ENCODE measurements around the gene MAPKBP1. TPM values are rescaled to one million over a fixed set of nuclear protein-coding genes. Genes with fewer than 3 reads are reported as not detected.

MAPKBP1 gene
- total RNA-seq, 4 donors from 2014 or later: 18.4 to 37.6 (median 29.8) TPM

GRCh38 chr15:41811432-41812195 is 37.3 kb downstream of the MAPKBP1 start:
- H3K27me3 ChIP-seq: no peaks in the 10 kb centered on the region
- peaks cover 5 to 43% (median 18%) of the 10 kb centered on the region in 3 donors for H3K4me1 ChIP-seq
- H3K4me3 ChIP-seq: no peak overlapping the region
- intact Hi-C loops (cut with DNase I): loop anchor here (2.0 kb wide), 1 partner anchor 37 kb away; the partner anchor contains the start of gene MAPKBP1
- 7 to 29% methylated on average over 5 to 8 of the region's 18 CpGs for WGBS, 2 donors
- peak overlapping the region in 1 of 4 donors; percentile 54 for H3K27ac ChIP-seq
- TF ChIP-seq, protein P1, sequence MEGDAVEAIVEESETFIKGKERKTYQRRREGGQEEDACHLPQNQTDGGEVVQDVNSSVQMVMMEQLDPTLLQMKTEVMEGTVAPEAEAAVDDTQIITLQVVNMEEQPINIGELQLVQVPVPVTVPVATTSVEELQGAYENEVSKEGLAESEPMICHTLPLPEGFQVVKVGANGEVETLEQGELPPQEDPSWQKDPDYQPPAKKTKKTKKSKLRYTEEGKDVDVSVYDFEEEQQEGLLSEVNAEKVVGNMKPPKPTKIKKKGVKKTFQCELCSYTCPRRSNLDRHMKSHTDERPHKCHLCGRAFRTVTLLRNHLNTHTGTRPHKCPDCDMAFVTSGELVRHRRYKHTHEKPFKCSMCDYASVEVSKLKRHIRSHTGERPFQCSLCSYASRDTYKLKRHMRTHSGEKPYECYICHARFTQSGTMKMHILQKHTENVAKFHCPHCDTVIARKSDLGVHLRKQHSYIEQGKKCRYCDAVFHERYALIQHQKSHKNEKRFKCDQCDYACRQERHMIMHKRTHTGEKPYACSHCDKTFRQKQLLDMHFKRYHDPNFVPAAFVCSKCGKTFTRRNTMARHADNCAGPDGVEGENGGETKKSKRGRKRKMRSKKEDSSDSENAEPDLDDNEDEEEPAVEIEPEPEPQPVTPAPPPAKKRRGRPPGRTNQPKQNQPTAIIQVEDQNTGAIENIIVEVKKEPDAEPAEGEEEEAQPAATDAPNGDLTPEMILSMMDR (IDR thresholded peaks at IDR 0.05): peak; percentile 80 to 94 (median 90)
- TF ChIP-seq POLR2A (IDR thresholded peaks at IDR 0.05): no peak
- H3K36me3 ChIP-seq: peaks cover 16 to 65% (median 28%) of the 10 kb centered on the region in 3 donors
- no peaks in the 10 kb centered on the region for H3K9me3 ChIP-seq
- DNase-seq: peak; percentile 14

- no peak overlapping the region for H3K4me3 ChIP-seq
- no peak overlapping the region for H3K27ac ChIP-seq
- H3K4me1 ChIP-seq: peaks cover 0 to 31% (median 9%) of the 10 kb centered on the region in 3 donors
- no peaks in the 10 kb centered on the region for H3K27me3 ChIP-seq
- H3K9me3 ChIP-seq: no peaks in the 10 kb centered on the region
- no peak for DNase-seq
- intact Hi-C loops (cut with DNase I): no loop called here
- H3K36me3 ChIP-seq: peaks cover 29 to 77% (median 40%) of the 10 kb centered on the region in 3 donors
- no peak for TF ChIP-seq POLR2A (IDR thresholded peaks at IDR 0.05)
- 76 to 84% methylated on average over 9 to 10 of the region's 11 CpGs for WGBS, 2 donors
Observed at GRCh38 chr15:41812820-41813375, 38.6 kb downstream of the MAPKBP1 start.

- Histone ChIP-seq H3K4me3 (no peak overlapping the region), H3K27ac (no peak overlapping the region), H3K36me3 (peaks cover 34 to 78% (median 46%) of the 10 kb centered on the region in 3 donors), H3K9me3 (no peaks in the 10 kb centered on the region), H3K27me3 (no peaks in the 10 kb centered on the region), H3K4me1 (peaks cover 0 to 31% (median 9%) of the 10 kb centered on the region in 3 donors)
- WGBS, 2 donors: 83 to 91% methylated on average over 6 to 8 of the region's 8 CpGs
- intact Hi-C loops (cut with DNase I): no loop called here
- no peak for TF ChIP-seq POLR2A (IDR thresholded peaks at IDR 0.05)
- TF ChIP-seq, protein P1 (IDR thresholded peaks at IDR 0.05): no peak
- no peak for DNase-seq
Observed at GRCh38 chr15:41813426-41813825, 39.1 kb downstream of the MAPKBP1 start.

GRCh38 chr15:41814534-41814933 is 40.2 kb downstream of the MAPKBP1 start:
- Histone ChIP-seq H3K9me3 (no peaks in the 10 kb centered on the region), H3K27ac (no peak overlapping the region), H3K4me1 (peaks cover 0 to 23% (median 9%) of the 10 kb centered on the region in 3 donors), H3K36me3 (peaks cover 45 to 86% (median 51%) of the 10 kb centered on the region in 3 donors), H3K27me3 (no peaks in the 10 kb centered on the region), H3K4me3 (no peak overlapping the region)
- intact Hi-C loops (cut with DNase I): no loop called here
- TF ChIP-seq, protein P1 (IDR thresholded peaks at IDR 0.05): no peak
- TF ChIP-seq POLR2A (IDR thresholded peaks at IDR 0.05): no peak
- WGBS, 2 donors: 87 to 90% methylated on average over 4 to 5 of the region's 5 CpGs
- DNase-seq: no peak

DNA sequence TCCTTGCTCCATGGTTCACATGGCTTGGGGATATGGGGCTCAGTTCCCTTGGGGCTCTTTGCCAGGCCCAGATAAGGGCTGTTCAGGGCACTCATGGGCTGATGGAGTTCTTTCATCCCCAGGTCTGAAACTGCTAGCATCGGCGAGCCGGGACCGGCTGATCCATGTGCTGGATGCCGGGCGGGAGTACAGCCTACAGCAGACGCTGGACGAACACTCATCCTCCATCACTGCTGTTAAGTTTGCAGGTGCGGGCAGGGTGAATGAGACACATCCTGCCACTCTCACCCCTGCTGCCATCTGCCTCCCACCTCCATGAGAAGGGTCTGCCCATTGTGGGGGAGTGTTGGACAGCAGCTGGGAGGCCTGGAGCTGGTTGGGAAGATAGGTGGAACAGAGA is 42.5 kb downstream of the MAPKBP1 start:
- DNase-seq: no peak
- Histone ChIP-seq H3K36me3 (peaks cover 64 to 100% (median 64%) of the 10 kb centered on the region in 3 donors), H3K27ac (no peak overlapping the region), H3K9me3 (no peaks in the 10 kb centered on the region), H3K4me1 (peaks cover 0 to 9% (median 0%) of the 10 kb centered on the region in 3 donors), H3K4me3 (no peak overlapping the region), H3K27me3 (no peaks in the 10 kb centered on the region)
- WGBS, 2 donors: 96% methylated on average over 5 of the region's 9 CpGs; no CpG with 5 or more reads in 1 of the 2 donors
- TF ChIP-seq, protein P1 (IDR thresholded peaks at IDR 0.05): no peak
- no peak for TF ChIP-seq POLR2A (IDR thresholded peaks at IDR 0.05)
- intact Hi-C loops (cut with DNase I): no loop called here
